ENCODE measurements around the gene PLEK2. TPM values are rescaled to one million over a fixed set of nuclear protein-coding genes. Genes with fewer than 3 reads are reported as not detected.

PLEK2 gene
- total and polyA plus RNA-seq, 7 donors = 0.16 to 51.8 (median 21.6) TPM; not detected in 1

- Histone ChIP-seq H3K9me3 (no peaks in the 10 kb centered on the region), H3K36me3 (no peaks in the 10 kb centered on the region), H3K4me1 (peaks cover 0 to 4% (median under 1%) of the 10 kb centered on the region in 4 donors), H3K4me3 (no peak overlapping the region), H3K27me3 (no peaks in the 10 kb centered on the region), H3K27ac (no peak overlapping the region)
- intact Hi-C loops (cut with DNase I) = no loop called here
- no peak for TF ChIP-seq POLR2A (IDR thresholded peaks at IDR 0.05)
- TF ChIP-seq CTCF (IDR thresholded peaks at IDR 0.05) = no peak
- no peak for TF ChIP-seq POLR2AphosphoS5 (IDR thresholded peaks at IDR 0.05)
- no peak for TF ChIP-seq EP300 (IDR thresholded peaks at IDR 0.05)
- DNase-seq = no peak
- 76 to 93% methylated on average over 3 of the region's 3 CpGs for WGBS, 2 donors
Observed at GRCh38 chr14:67392123-67392522, 19.8 kb downstream of the PLEK2 start.

- no peak overlapping the region for H3K4me3 ChIP-seq
- H3K27me3 ChIP-seq = no peaks in the 10 kb centered on the region
- DNase-seq = no peak
- H3K36me3 ChIP-seq = no peaks in the 10 kb centered on the region
- intact Hi-C loops (cut with DNase I) = no loop called here
- TF ChIP-seq EP300 (IDR thresholded peaks at IDR 0.05) (no peak), POLR2A (IDR thresholded peaks at IDR 0.05) (no peak), CTCF (IDR thresholded peaks at IDR 0.05) (no peak), POLR2AphosphoS5 (IDR thresholded peaks at IDR 0.05) (no peak)
- no peak overlapping the region for H3K27ac ChIP-seq
- 43 to 59% methylated on average over 6 of the region's 6 CpGs for WGBS, 2 donors
- H3K9me3 ChIP-seq = no peaks in the 10 kb centered on the region
- H3K4me1 ChIP-seq = peaks cover 0 to 12% (median 7%) of the 10 kb centered on the region in 4 donors
Observed at GRCh38 chr14:67391268-67391667, 20.7 kb downstream of the PLEK2 start.

- TF ChIP-seq POLR2A (IDR thresholded peaks at IDR 0.05) (no peak), EP300 (IDR thresholded peaks at IDR 0.05) (no peak), POLR2AphosphoS5 (IDR thresholded peaks at IDR 0.05) (no peak), CTCF (IDR thresholded peaks at IDR 0.05) (no peak)
- Histone ChIP-seq H3K4me1 (peaks cover 0 to 23% (median 18%) of the 10 kb centered on the region in 4 donors), H3K27ac (no peak overlapping the region), H3K9me3 (no peaks in the 10 kb centered on the region), H3K27me3 (no peaks in the 10 kb centered on the region), H3K4me3 (no peak overlapping the region), H3K36me3 (no peaks in the 10 kb centered on the region)
- DNase-seq = no peak
- WGBS, 2 donors = 92 to 93% methylated on average over 1 of the region's 1 CpG
- intact Hi-C loops (cut with DNase I) = no loop called here
Observed at GRCh38 chr14:67389811-67390534, 22.0 kb downstream of the PLEK2 start.

- peaks cover 0 to 30% (median 22%) of the 10 kb centered on the region in 4 donors for H3K4me1 ChIP-seq
- peaks cover 0 to 6% (median 0%) of the 10 kb centered on the region in 4 donors for H3K36me3 ChIP-seq
- DNase-seq = no peak
- 88 to 89% methylated on average over 3 of the region's 3 CpGs for WGBS, 2 donors
- H3K4me3 ChIP-seq = no peak overlapping the region
- no peaks in the 10 kb centered on the region for H3K27me3 ChIP-seq
- no peak for TF ChIP-seq CTCF (IDR thresholded peaks at IDR 0.05)
- TF ChIP-seq POLR2A (IDR thresholded peaks at IDR 0.05) = no peak
- no peak for TF ChIP-seq POLR2AphosphoS5 (IDR thresholded peaks at IDR 0.05)
- no peak for TF ChIP-seq EP300 (IDR thresholded peaks at IDR 0.05)
- no peak overlapping the region for H3K27ac ChIP-seq
- no peaks in the 10 kb centered on the region for H3K9me3 ChIP-seq
- intact Hi-C loops (cut with DNase I) = no loop called here
Observed at GRCh38 chr14:67389275-67389674, 22.7 kb downstream of the PLEK2 start.
